Naive thymus-derived CD8-positive, alpha-beta T cell (primary cell): ENCODE measurements around the gene PCDHA8. TPM values are rescaled to one million over a fixed set of nuclear protein-coding genes. Genes with fewer than 3 reads are reported as not detected.
"Not testable (repeated sequence)": the region's sequence is repeated elsewhere in the genome, so short reads cannot be mapped to it uniquely, and the experiment has no call there.

Source experiments
- ATAC-seq, 2 donors: fragments of 150-1000 bp; cut with Tn5 transposase in 1 of 2; sonication (Bioruptor Pico), chemical (Tn5 transposase) in 1 of 2; 1 replicate in 1 of 2; 2 replicates in 1 of 2; pipeline ENCODE4 v1.10.0; 2021; ENCODE audit warnings: mild to moderate bottlenecking in 2 of 2, moderate library complexity in 2 of 2
- POLR2A ChIA-PET: fragments of 350-600 bp; sonication (Branson Sonifier 250); formaldehyde crosslinking; loops from one replicate; lab custom pipeline; 2021; ENCODE audit warnings: antibody characterized with exemption; lab: Charles Lee
- DNase-seq, 10 donors: peaks; one replicate each; pipeline versions ENCODE4 v3.0.0 to v3.0.0-alpha.2; 2020 to 2022
- H3K27ac Mint-ChIP-seq, 10 donors: one replicate each; pipeline ENCODE4 v1.8.0; 2020 to 2022; ENCODE audit warnings: mild to moderate bottlenecking in 10 of 10, mixed read lengths in 10 of 10, moderate library complexity in 4 of 10, inconsistent platforms in 1 of 10
- H3K27me3 Mint-ChIP-seq, 5 donors: one replicate each; pipeline ENCODE4 v1.8.0; 2021 to 2022; ENCODE audit warnings: mixed read lengths in 5 of 5
- H3K36me3 Mint-ChIP-seq, 3 donors: one replicate each; pipeline ENCODE4 v1.8.0; 2020 to 2022; ENCODE audit warnings: mixed read lengths in 3 of 3, mild to moderate bottlenecking in 2 of 3, inconsistent platforms in 1 of 3
- H3K4me1 Mint-ChIP-seq, 4 donors: one replicate each; pipeline ENCODE4 v1.8.0; 2021 to 2022; ENCODE audit warnings: mixed read lengths in 4 of 4
- H3K4me3 Mint-ChIP-seq, 10 donors: one replicate each; pipeline ENCODE4 v1.8.0; 2020 to 2022; ENCODE audit warnings: mild to moderate bottlenecking in 10 of 10, mixed read lengths in 10 of 10, moderate library complexity in 6 of 10, inconsistent platforms in 1 of 10
- H3K9me3 Mint-ChIP-seq, 9 donors: one replicate each; pipeline ENCODE4 v1.8.0; 2020 to 2022; ENCODE audit warnings: mixed read lengths in 9 of 9, mild to moderate bottlenecking in 3 of 9, inconsistent platforms in 1 of 9, moderate library complexity in 1 of 9
- polyA plus RNA-seq, 3 donors: library from polyadenylated mRNA; unstranded; fragments of 300-500 nt; fragmentation: Illumina TruSeq; gene quantifications; one replicate each; pipeline ENCODE4 v1.2.3, GENCODE V29; 2021
- total RNA-seq, 8 experiments: library from RNA in 2 of 8; stranded (reverse) in 2 of 8; gene quantifications; one replicate each; pipeline ENCODE4 v1.2.3 and lab custom pipeline; 2021 to 2026

The PCDHA8 gene
- total and polyA plus RNA-seq, 5 experiments from 2014 or later = not detected

- Mint-ChIP-seq H3K4me1 (no peaks in the 10 kb centered on the region), H3K36me3 (peaks cover 17 to 31% (median 23%) of the 10 kb centered on the region in 3 donors), H3K27ac (no peak overlapping the region), H3K9me3 (peaks cover 0 to 67% (median 31%) of the 10 kb centered on the region in 9 donors), H3K4me3 (no peak overlapping the region), H3K27me3 (peaks cover 31 to 72% (median 44%) of the 10 kb centered on the region in 5 donors)
- DNase-seq = no peak
- POLR2A ChIA-PET = no interaction called here
- no peak for ATAC-seq
Observed at GRCh38 chr5:140835622-140836510, 5.1 kb upstream of the PCDHA8 start.

GRCh38 chr5:140842798-140843733 lies 2.1 kb downstream of the PCDHA8 start:
- no peak for ATAC-seq

GRCh38 chr5:140848139-140849102 lies 7.4 kb downstream of the PCDHA8 start, which contains the start of gene PCDHA9:
PCDHA9 (plus strand) TSS chr5:140848382; CDS start chr5:140848496, 114 bp downstream.
- H3K4me3 Mint-ChIP-seq, H3K27ac Mint-ChIP-seq, POLR2A ChIA-PET, ATAC-seq, H3K4me1 Mint-ChIP-seq, DNase-seq: not testable (repeated sequence)
- Mint-ChIP-seq H3K36me3 (peaks cover 3 to 19% (median 9%) of the 10 kb centered on the region in 3 donors), H3K27me3 (peaks cover 7 to 37% (median 26%) of the 10 kb centered on the region in 5 donors), H3K9me3 (peaks cover 0 to 45% (median 14%) of the 10 kb centered on the region in 9 donors)

More at GRCh38 chr5:140842798-140843733, 2.1 kb downstream of the PCDHA8 start:
- no peak for DNase-seq
- Mint-ChIP-seq H3K27me3 (peaks cover 23 to 42% (median 27%) of the 10 kb centered on the region in 5 donors), H3K9me3 (peaks cover 0 to 48% (median 27%) of the 10 kb centered on the region in 9 donors), H3K27ac (no peak overlapping the region), H3K36me3 (peaks cover 7 to 28% (median 19%) of the 10 kb centered on the region in 3 donors), H3K4me3 (no peak overlapping the region), H3K4me1 (no peaks in the 10 kb centered on the region)
- POLR2A ChIA-PET = no interaction called here

- POLR2A ChIA-PET, H3K4me1 Mint-ChIP-seq, ATAC-seq, H3K4me3 Mint-ChIP-seq, DNase-seq: not testable (repeated sequence)
- Mint-ChIP-seq H3K27me3 (peaks cover 7 to 39% (median 28%) of the 10 kb centered on the region in 5 donors), H3K36me3 (peaks cover 5 to 21% (median 6%) of the 10 kb centered on the region in 3 donors), H3K9me3 (peaks cover 0 to 44% (median 13%) of the 10 kb centered on the region in 9 donors), H3K27ac (peak overlapping the region in 1 of 10 donors; percentile 34)
Observed at GRCh38 chr5:140849831-140850634, 9.0 kb downstream of the PCDHA8 start.

GRCh38 chr5:140855772-140856674 lies 15.0 kb downstream of the PCDHA8 start, which contains the start of gene PCDHA10:
PCDHA10 (plus strand) TSS chr5:140855897; CDS start chr5:140856049, 152 bp downstream.
- ATAC-seq (no peak), DNase-seq (no peak)
- H3K27ac Mint-ChIP-seq = no peak within 1 kb of the TSS
- H3K27me3 Mint-ChIP-seq = peaks cover 4 to 47% (median 21%) of the 10 kb centered on the region in 5 donors
- H3K9me3 Mint-ChIP-seq = peaks cover 0 to 46% (median 27%) of the 10 kb centered on the region in 9 donors
- H3K4me1 Mint-ChIP-seq = no peaks in the 10 kb centered on the region
- H3K4me3 Mint-ChIP-seq = no peak within 1 kb of the TSS
- POLR2A ChIA-PET = no interaction called here
- peaks cover 11 to 18% (median 15%) of the 10 kb centered on the region in 3 donors for H3K36me3 Mint-ChIP-seq

GRCh38 chr5:140857177-140857986 lies 16.4 kb downstream of the PCDHA8 start:
- POLR2A ChIA-PET = no interaction called here
- Mint-ChIP-seq H3K4me1 (no peaks in the 10 kb centered on the region), H3K36me3 (peaks cover 11 to 27% (median 18%) of the 10 kb centered on the region in 3 donors), H3K27ac (peak overlapping the region in 1 of 10 donors; percentile 40), H3K27me3 (peaks cover 8 to 56% (median 27%) of the 10 kb centered on the region in 5 donors), H3K4me3 (no peak overlapping the region), H3K9me3 (peaks cover 0 to 53% (median 39%) of the 10 kb centered on the region in 9 donors)
- ATAC-seq (no peak), DNase-seq (no peak)

- Mint-ChIP-seq H3K4me3 (no peak overlapping the region), H3K4me1 (no peaks in the 10 kb centered on the region), H3K36me3 (peaks cover 11 to 27% (median 18%) of the 10 kb centered on the region in 3 donors), H3K27ac (peak overlapping the region in 1 of 10 donors; percentile 40), H3K27me3 (peaks cover 8 to 51% (median 26%) of the 10 kb centered on the region in 5 donors), H3K9me3 (peaks cover 0 to 49% (median 38%) of the 10 kb centered on the region in 9 donors)
- no peak for DNase-seq
- no peak for ATAC-seq
- POLR2A ChIA-PET = no interaction called here
Observed at GRCh38 chr5:140857987-140858240, 16.9 kb downstream of the PCDHA8 start.

- Mint-ChIP-seq H3K36me3 (peaks cover 0 to 16% (median 6%) of the 10 kb centered on the region in 3 donors), H3K4me3 (no peak overlapping the region), H3K4me1 (no peaks in the 10 kb centered on the region), H3K9me3 (peaks cover 0 to 43% (median 29%) of the 10 kb centered on the region in 9 donors), H3K27me3 (peaks cover 15 to 48% (median 23%) of the 10 kb centered on the region in 5 donors), H3K27ac (no peak overlapping the region)
- POLR2A ChIA-PET = no interaction called here
- DNase-seq (no peak), ATAC-seq (no peak)
Observed at GRCh38 chr5:140862441-140863295, 21.7 kb downstream of the PCDHA8 start.
